ENCODE data around the gene LRFN4.

LRFN4 gene

GRCh38 chr11:66845143-66845875 lies 11.6 kb upstream of the LRFN4 start:
- no peak for DNase-seq (ENCODE audit: low read depth in 2 of 2)

DNA sequence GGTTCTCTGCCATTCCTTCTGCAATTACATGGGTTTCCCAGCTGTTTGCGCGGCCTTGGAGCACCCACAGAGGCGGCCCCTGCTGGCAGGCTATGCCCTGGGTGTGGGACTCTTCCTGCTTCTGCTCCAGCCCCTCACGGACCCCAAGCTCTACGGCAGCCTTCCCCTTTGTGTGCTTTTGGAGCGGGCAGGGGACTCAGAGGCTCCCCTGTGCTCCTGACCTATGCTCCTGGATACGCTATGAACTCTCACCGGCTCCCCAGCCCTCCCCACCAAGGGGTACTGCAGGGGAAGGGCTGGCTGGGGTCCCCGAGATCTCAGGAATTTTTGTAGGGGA lies 11.0 kb upstream of the LRFN4 start:
- no peak for DNase-seq (ENCODE audit: low read depth in 2 of 2)

GRCh38 chr11:66846671-66847091 lies 10.2 kb upstream of the LRFN4 start:
- DNase-seq (ENCODE audit: low read depth in 2 of 2) = no peak

DNA sequence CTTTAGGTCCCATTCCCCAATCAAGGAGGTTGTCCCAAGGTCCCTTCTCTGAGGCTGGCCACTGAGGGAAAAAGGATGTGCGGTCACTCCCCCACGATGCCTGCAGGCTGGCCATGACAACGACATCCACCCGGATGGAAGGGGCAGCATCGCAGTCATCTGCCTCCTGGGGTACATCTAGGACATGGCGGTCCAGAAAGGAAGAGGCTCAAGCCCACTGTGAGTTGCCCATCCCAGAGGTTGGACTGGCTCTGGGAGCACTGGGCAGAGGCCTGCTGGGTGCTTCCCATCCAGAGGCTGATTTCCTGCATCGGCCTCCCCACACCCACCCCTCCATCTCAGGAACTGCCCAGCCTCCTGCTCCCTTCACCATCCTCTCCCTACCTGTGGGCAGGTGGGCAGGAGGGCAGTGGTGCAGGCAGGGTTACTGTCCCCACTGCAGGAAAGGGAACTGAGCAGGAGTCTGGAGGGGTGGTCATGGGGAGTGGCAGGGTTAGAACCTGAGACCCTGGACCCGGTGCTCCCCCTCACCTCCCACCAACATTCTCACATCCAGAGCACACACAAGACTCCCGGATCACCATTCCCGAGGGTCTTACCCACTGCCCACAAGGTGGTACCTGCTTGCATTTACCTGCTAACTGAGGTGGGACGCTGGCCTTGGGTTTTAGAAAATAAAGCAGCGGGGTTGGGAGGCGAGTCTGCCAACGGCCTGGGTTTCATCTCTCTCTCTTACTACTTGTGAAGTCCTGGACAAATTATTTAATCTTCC lies 9.2 kb upstream of the LRFN4 start:
- DNase-seq (ENCODE audit: low read depth in 2 of 2) = no peak

GRCh38 chr11:66848671-66849500 lies 8.0 kb upstream of the LRFN4 start:
- DNase-seq (ENCODE audit: low read depth in 2 of 2) = no peak

GRCh38 chr11:66849501-66850234 lies 7.2 kb upstream of the LRFN4 start:
- no peak for DNase-seq (ENCODE audit: low read depth in 2 of 2)

- no peak for DNase-seq (ENCODE audit: low read depth in 2 of 2)
Observed at GRCh38 chr11:66850235-66850587, 6.7 kb upstream of the LRFN4 start.

DNA sequence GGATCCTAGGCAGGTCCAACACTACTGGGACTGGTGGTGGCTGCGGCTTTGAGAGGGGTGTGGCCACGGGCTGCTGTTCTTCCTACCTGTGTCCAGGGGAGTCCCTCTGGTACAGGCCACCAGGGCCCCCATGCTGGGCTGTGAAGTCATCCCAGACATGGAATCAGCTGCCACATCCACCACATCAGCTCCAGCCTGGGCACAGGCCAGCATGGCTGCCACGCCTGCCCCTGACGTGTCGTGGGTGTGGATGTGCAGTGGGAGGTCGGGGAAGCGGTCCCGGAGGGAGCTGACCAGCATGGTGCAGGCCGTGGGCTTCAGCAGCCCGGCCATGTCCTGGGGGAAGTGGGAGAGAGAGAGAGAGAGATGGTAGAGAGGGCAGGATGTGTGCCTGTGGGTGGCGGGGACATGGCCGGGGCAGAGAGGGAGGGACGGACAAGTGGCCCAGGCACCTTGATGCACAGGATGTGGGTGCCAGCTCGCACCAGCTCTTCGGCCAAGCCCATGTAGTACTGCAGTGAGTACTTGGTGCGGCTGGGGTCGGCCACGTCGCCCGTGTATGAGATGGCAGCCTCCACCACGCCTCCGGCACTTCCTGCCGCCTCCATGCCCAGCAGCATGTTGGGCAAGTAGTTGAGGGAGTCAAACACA lies 6.2 kb upstream of the LRFN4 start:
- no peak for DNase-seq (ENCODE audit: low read depth in 2 of 2)

DNA sequence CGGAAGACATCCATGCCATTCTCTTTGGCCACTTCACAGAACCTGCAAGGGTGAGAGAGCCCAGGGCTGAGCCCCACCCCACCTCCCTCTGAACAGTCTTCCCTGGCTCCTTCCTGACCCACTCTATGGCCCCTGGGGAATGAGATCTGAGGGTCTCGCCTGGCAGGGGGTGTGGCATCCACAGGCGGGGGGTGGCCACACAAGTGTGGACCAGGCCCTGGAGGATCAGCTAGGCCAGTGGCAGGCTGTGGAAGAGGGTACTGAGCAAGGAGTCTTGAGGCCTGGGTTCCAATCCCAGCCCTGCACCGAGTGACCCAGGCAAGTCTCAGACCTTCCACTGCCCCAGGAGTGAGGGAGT lies 5.6 kb upstream of the LRFN4 start:
- no peak for DNase-seq (ENCODE audit: low read depth in 2 of 2)

DNA sequence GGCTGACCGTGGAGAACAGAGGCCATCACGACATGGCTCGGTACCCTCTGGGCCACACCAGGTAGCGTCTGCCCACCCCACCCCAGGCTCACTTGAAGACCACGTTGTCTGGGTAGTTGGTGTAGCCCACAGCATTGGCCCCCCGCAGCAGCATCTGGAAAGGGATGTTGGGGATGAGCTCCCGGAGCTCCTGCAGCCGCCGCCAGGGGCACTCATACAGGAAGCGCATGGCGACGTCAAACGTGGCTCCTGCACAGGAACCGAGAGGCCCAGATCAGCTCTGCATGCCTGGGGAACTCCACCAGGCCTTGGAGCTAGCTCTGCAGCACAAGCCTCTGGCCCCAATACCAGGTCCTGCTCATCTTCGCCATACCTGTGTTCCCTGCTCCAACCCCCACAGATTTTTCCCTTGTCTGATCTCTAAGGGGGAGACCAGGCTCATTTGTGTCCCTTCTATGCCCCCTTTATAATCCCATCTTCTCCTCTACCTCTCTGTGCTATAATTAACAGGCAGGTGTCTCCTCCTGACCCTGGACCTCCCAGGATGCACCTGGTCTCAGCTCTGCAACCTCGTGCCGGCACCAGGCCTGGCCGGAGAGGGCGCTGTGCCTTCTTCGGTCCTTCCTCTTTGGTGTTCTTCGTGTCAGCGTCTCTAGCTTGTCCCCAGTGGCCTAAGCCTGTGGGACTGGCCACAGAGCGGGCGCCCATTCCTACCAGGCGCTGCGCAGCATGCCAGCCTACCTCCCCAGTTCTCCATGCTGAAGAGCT lies 5.0 kb upstream of the LRFN4 start:
- no peak for DNase-seq (ENCODE audit: low read depth in 2 of 2)

DNA sequence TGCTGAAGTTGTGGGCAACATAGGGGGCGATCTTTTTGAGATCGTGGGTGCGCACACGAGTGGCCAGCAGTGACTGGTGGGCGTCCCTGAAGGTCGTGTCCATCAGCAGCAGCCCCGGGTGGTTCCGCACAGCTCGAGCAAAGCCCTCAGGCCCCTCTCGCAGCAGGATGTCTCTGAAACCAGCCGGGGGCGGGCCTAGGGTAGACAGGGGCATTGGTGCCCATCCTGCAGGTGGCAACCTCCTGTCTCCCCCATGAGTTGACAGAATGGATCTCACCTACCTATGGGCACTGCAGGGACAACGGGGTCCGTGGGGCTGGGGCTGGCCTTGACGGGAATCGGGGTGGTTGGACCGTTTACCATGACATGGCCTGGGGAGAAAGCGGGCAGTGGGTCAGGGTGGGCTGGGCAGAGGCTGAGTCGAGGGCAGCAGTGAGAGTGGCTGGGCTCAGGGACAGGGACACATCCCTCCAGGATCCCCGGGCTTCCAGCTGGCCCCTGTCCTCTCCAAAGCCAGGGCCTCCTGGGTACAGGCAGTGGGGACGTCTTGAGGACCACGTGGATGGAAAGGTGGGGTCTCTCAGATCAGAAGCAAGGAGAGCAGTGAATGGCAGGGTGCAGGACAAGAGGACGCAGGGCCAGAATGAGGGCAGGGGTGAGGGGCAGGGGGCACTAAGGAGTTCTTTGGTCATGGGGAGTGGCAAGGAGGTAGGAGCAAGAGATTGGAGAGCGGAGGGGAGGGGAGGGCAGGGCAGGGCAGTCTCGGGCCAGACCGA lies 4.2 kb upstream of the LRFN4 start:
- no peak for DNase-seq (ENCODE audit: low read depth in 2 of 2)

DNA sequence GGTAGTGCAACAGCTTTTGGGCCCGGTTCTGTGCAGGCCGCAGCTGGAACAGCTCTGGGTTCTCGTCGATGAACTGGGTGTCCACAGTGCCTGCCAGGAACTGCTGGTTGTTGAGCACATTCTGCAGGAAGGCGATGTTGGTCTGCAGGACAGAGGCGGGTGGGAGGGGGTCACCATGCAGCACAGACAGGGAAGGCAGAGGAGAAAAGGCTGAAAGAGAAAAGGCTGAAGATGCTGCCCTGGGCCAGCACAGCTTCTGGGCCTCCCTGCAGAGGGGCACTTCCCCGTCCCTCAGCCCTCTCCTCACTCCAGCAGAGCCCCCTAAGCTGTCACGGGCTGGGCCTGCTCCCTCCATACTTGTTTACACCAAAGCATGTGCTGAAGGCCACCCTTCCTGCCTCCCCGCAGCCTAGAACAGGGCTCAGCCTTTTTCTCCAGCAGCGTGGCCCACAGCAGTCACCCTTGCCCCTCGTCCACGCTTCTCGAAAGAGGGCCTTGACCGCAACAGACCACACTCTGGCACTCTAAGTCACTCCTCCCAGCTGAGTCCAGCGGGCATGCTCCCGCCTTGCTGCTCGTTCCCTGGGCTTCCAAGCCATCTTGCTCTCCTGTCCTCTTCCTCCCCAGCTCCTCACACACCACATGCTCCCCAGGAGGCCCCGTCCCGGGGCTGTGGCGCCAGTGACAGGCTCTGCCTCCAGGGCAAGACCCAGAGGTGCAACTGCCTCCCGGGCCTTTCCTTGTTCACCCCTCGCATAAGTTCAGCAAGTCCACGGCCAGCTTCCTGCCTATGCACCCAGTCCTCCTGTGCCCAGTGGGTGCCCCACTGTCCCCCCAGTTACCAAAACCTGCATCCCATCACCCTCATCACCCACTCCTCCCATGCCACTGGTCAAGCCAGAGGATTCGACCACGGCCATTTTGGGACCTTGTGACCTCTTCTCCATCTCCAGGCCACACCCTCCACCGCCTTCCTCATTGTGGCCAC lies 3.3 kb upstream of the LRFN4 start:
- no peak for DNase-seq (ENCODE audit: low read depth in 2 of 2)

DNA sequence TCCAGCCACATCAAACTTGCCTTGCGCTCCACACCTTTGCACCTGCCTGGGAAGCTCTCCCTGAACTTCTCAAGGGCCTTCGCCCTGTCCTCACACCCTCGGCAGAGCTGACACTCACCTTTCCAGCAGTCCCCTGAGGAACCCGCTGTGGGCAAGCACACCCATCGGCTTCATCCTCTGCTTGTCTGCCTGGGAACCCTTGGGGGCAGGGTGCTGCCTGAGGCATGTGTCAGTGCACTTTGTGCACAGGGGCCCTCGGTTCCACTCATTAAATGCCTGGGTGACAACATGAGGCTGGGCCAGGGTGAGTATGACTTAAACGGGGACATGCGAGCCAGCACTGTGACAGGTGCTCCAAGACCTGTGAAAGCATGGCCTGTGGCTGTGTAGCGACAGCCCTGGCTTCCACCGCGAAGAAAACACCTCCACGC lies 2.6 kb upstream of the LRFN4 start:
- no peak for DNase-seq (ENCODE audit: low read depth in 2 of 2)

- DNase-seq (ENCODE audit: low read depth in 2 of 2) = no peak
Observed at GRCh38 chr11:66854729-66855211, 2.1 kb upstream of the LRFN4 start.

- DNase-seq (ENCODE audit: low read depth in 2 of 2) = peak in 1 of 2 donors; percentile 81
Observed at GRCh38 chr11:66855574-66856495, 1.0 kb upstream of the LRFN4 start.

- no peak for DNase-seq (ENCODE audit: low read depth in 2 of 2)
Observed at GRCh38 chr11:66857234-66857926, 516 bp downstream of the LRFN4 start.

GRCh38 chr11:66857927-66858185 lies 992 bp downstream of the LRFN4 start:
- DNase-seq (ENCODE audit: low read depth in 2 of 2) = no peak
